ENCODE results near the gene COX5B. TPM values are rescaled to one million over a fixed set of nuclear protein-coding genes. Genes with fewer than 3 reads are reported as not detected.
"Not testable (repeated sequence)": the region's sequence is repeated elsewhere in the genome, so short reads cannot be mapped to it uniquely, and the experiment has no call there.

The COX5B gene
- total RNA-seq, 1 experiment from 2014 or later: 298 TPM

DNA sequence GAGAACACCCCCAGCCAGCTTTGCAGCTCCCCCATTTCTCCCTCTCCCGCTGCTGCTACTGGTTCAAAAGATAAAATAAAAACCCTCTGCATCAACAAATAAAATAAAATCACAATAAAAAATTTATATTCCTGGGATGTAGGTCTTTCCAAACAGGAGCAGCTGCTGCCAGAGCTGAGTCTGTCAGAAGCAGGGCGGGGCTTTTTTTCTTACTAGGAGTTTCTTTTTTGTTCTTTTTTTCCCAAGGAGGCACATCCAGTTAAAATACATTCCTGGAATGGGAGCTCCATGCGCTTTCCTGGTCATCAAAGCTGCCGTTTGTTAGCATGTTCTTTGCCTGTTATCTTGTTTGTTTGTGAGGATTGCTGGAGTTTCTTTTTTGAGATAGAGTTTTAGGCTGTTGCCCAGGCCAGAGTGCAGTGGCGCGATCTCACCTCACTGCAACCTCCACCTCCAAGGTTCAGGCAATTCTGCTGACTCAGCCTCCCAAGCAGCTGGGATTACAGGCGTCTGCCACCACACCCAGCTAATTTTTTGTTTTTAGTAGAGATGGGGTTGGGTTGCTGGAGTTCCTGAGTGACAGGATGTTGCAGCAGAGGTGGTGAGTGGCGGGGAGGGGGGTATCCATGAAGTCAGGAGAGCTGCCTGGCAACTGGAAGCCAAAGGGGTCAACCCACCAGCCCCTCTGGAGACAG lies 20.4 kb upstream of the COX5B start:
- H3K9me3 ChIP-seq (ENCODE audit: control insufficient read depth, insufficient read depth, low read depth, low read length); DNase-seq (ENCODE audit: low read depth, low spot score); H3K36me3 ChIP-seq (ENCODE audit: control insufficient read depth, insufficient read depth, low read length); H3K4me1 ChIP-seq (ENCODE audit: control insufficient read depth, insufficient read depth, low read length); in situ Hi-C loops (cut with HindIII; ENCODE audit: low pct_unique_long_range_greater_than_20kb, low sequenced_read_pairs); POLR2A ChIA-PET; H3K27ac ChIP-seq (ENCODE audit: low read length); CTCF ChIA-PET; BruUV-seq (replicated peaks); intact Hi-C loops (cut with micrococcal nuclease; ENCODE audit: unreplicated experiment); H3K4me3 ChIP-seq (ENCODE audit: low read depth in 2 of 2, low read length in 2 of 2); H3K27me3 ChIP-seq (ENCODE audit: control insufficient read depth, insufficient read depth, low read length); ATAC-seq: not testable (repeated sequence)

DNA sequence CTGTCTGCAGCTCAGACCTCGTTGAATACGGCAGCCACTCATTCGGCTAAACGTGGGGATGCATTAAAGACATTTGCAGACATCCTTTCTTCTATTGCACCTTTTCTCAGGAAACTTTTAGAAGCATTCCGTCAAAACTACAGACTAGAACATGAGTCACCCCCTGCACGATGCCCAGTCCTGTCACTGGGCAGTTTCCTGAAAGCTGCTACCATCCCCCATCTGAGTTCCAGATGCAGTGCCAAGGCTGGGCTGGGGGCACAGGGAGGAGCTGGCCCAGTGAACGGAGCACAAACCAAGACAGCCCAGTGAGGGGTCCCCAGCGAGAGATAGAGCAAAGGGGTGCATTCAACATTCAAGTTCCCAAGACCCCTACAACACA lies 19.8 kb upstream of the COX5B start:
- H3K4me1 ChIP-seq (ENCODE audit: control insufficient read depth, insufficient read depth, low read length); H3K27me3 ChIP-seq (ENCODE audit: control insufficient read depth, insufficient read depth, low read length); H3K27ac ChIP-seq (ENCODE audit: low read length); in situ Hi-C loops (cut with HindIII; ENCODE audit: low pct_unique_long_range_greater_than_20kb, low sequenced_read_pairs); POLR2A ChIA-PET; DNase-seq (ENCODE audit: low read depth, low spot score); intact Hi-C loops (cut with micrococcal nuclease; ENCODE audit: unreplicated experiment); H3K36me3 ChIP-seq (ENCODE audit: control insufficient read depth, insufficient read depth, low read length); H3K9me3 ChIP-seq (ENCODE audit: control insufficient read depth, insufficient read depth, low read depth, low read length); BruUV-seq (replicated peaks); H3K4me3 ChIP-seq (ENCODE audit: low read depth in 2 of 2, low read length in 2 of 2); ATAC-seq; CTCF ChIA-PET: not testable (repeated sequence)

DNA sequence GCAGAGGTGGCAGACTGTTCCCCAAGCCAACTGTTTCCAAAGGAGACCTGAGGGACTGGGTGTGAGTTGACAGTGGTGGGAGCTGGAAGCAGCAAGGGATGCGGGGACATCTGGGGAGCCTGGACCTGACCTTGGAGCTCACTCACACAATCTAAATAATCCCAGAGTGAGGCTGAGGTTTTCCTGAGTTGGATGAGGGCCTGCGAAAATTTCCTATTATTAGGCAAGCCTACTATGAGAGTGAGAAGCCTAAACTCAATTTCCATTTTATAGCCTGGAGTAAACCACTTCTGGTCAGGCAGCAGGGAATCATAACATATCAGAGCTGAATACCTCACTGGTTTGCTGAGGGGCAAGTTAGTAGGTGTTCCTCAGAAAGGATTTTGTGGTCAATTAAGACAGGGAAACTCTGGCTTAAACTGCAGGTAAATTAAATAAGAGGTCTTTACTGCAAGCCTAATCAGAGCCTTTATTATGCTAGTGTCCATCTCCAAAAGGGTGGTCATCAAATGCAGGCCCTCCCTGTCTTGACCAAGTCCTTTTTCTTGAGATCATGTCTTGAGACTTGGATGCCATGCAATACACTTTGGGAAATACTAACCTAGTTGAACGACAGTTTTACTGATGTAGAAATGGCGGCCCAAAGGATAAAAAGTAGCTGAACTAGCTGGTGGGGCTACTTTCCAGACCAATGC lies 1.7 kb upstream of the COX5B start:
- TF ChIP-seq, protein P1, sequence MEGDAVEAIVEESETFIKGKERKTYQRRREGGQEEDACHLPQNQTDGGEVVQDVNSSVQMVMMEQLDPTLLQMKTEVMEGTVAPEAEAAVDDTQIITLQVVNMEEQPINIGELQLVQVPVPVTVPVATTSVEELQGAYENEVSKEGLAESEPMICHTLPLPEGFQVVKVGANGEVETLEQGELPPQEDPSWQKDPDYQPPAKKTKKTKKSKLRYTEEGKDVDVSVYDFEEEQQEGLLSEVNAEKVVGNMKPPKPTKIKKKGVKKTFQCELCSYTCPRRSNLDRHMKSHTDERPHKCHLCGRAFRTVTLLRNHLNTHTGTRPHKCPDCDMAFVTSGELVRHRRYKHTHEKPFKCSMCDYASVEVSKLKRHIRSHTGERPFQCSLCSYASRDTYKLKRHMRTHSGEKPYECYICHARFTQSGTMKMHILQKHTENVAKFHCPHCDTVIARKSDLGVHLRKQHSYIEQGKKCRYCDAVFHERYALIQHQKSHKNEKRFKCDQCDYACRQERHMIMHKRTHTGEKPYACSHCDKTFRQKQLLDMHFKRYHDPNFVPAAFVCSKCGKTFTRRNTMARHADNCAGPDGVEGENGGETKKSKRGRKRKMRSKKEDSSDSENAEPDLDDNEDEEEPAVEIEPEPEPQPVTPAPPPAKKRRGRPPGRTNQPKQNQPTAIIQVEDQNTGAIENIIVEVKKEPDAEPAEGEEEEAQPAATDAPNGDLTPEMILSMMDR (IDR thresholded peaks at IDR 0.05): no peak
- TF ChIP-seq, protein P2, sequence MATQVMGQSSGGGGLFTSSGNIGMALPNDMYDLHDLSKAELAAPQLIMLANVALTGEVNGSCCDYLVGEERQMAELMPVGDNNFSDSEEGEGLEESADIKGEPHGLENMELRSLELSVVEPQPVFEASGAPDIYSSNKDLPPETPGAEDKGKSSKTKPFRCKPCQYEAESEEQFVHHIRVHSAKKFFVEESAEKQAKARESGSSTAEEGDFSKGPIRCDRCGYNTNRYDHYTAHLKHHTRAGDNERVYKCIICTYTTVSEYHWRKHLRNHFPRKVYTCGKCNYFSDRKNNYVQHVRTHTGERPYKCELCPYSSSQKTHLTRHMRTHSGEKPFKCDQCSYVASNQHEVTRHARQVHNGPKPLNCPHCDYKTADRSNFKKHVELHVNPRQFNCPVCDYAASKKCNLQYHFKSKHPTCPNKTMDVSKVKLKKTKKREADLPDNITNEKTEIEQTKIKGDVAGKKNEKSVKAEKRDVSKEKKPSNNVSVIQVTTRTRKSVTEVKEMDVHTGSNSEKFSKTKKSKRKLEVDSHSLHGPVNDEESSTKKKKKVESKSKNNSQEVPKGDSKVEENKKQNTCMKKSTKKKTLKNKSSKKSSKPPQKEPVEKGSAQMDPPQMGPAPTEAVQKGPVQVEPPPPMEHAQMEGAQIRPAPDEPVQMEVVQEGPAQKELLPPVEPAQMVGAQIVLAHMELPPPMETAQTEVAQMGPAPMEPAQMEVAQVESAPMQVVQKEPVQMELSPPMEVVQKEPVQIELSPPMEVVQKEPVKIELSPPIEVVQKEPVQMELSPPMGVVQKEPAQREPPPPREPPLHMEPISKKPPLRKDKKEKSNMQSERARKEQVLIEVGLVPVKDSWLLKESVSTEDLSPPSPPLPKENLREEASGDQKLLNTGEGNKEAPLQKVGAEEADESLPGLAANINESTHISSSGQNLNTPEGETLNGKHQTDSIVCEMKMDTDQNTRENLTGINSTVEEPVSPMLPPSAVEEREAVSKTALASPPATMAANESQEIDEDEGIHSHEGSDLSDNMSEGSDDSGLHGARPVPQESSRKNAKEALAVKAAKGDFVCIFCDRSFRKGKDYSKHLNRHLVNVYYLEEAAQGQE (IDR thresholded peaks at IDR 0.05; ENCODE audit: insufficient read depth in 1 of 2, low read depth in 2 of 2, low read length in 1 of 2): no peak
- TF ChIP-seq SIN3A (IDR thresholded peaks at IDR 0.05; ENCODE audit: borderline replicate concordance, insufficient read depth, low read depth, low read length) (no peak), TCF7L2 (IDR thresholded peaks at IDR 0.05; ENCODE audit: low read depth, low read length) (no peak), POLR2AphosphoS5 (IDR thresholded peaks at IDR 0.05; ENCODE audit: low read depth, low read length) (no peak)
- Histone ChIP-seq H3K9me3 (ENCODE audit: control insufficient read depth, insufficient read depth, low read depth, low read length) (no peaks in the 10 kb centered on the region), H3K27me3 (ENCODE audit: control insufficient read depth, insufficient read depth, low read length) (no peaks in the 10 kb centered on the region), H3K4me3 (ENCODE audit: low read depth in 2 of 2, low read length in 2 of 2) (no peak overlapping the region), H3K27ac (ENCODE audit: low read length) (no peak overlapping the region), H3K36me3 (ENCODE audit: control insufficient read depth, insufficient read depth, low read length) (peaks cover 17% of the 10 kb centered on the region), H3K4me1 (ENCODE audit: control insufficient read depth, insufficient read depth, low read length) (peaks cover 7% of the 10 kb centered on the region; the same call in 1 of the 2 replicates)
- BruUV-seq (replicated peaks): no TSS peak
- DNase-seq (ENCODE audit: low read depth, low spot score) (no peak), ATAC-seq (no peak)
- in situ Hi-C loops (cut with HindIII; ENCODE audit: low pct_unique_long_range_greater_than_20kb, low sequenced_read_pairs) (no loop called here), intact Hi-C loops (cut with micrococcal nuclease; ENCODE audit: unreplicated experiment) (no loop called here)
- ChIA-PET POLR2A (no interaction called here), CTCF (no interaction called here)

Measured in Panc1 (cell line).